Ishikawa (cell line): ENCODE measurements around the gene TRIM64C.
"Not testable (repeated sequence)": the region's sequence is repeated elsewhere in the genome, so short reads cannot be mapped to it uniquely, and the experiment has no call there.

Experiments used
- EGR1 ChIP-seq: IDR thresholded peaks from 2 replicates; pipeline ENCODE4 v1.6.1; 2012
- EP300 ChIP-seq: IDR thresholded peaks from 2 replicates; pipeline ENCODE4 v1.6.1; 2012; ENCODE audit warnings: borderline replicate concordance
- FOXM1 ChIP-seq: IDR thresholded peaks from 2 replicates; pipeline ENCODE4 v1.6.1; 2012; ENCODE audit warnings: low read depth, borderline replicate concordance
- NFIC ChIP-seq: IDR thresholded peaks from 2 replicates; pipeline ENCODE4 v1.6.1; 2012
- TCF12 ChIP-seq: IDR thresholded peaks from 2 replicates; pipeline ENCODE4 v1.6.1; 2012; ENCODE audit warnings: low read depth
- USF1 ChIP-seq: IDR thresholded peaks from 2 replicates; pipeline ENCODE4 v1.6.1; 2012

- TF ChIP-seq NFIC, USF1, TCF12, EP300, EGR1, FOXM1: not testable (repeated sequence)
These were observed at the start of gene TRIM64C for GRCh38 chr11:49059012-49059411.
